B cell (primary cell): ENCODE results near the gene SH3RF1.

Experiments
- CTCF ChIP-seq: fragments of 200-600 bp; IDR thresholded peaks from one replicate; pipeline ENCODE4 v1.8.0; 2022; ENCODE audit warnings: antibody characterized with exemption, mild to moderate bottlenecking
- EZH2 ChIP-seq: IDR thresholded peaks from 2 replicates; pipeline ENCODE4 v1.6.1; 2012; ENCODE audit warnings: borderline replicate concordance, low read depth, mild to moderate bottlenecking, moderate library complexity, low read length; ENCODE audit not compliant: insufficient read depth, poor library complexity, severe bottlenecking

- no peak for TF ChIP-seq CTCF
- TF ChIP-seq EZH2, result no peak
These were observed 138.0 kb downstream of the SH3RF1 start for GRCh38 chr4:169132561-169133305.
